ENCODE measurements around the gene LAMA4. TPM values are rescaled to one million over a fixed set of nuclear protein-coding genes. Genes with fewer than 3 reads are reported as not detected.

The LAMA4 gene
- total RNA-seq: 456 and 465 TPM in 2 replicates

- DNase-seq (ENCODE audit: low read depth in 2 of 2): peak; percentile 82 to 84
These were observed at the start of gene LAMA4 for GRCh38 chr6:112253841-112254816. Gene LAMA4, minus strand, starts transcription at chr6:112254567. Its CDS starts 417 bp downstream, at chr6:112254150.

- no peak for DNase-seq (ENCODE audit: low read depth in 2 of 2)
These were observed 47.9 kb upstream of the LAMA4 start for GRCh38 chr6:112302142-112302705.

GRCh38 chr6:112300896-112301295 lies 46.5 kb upstream of the LAMA4 start:
- DNase-seq (ENCODE audit: low read depth in 2 of 2): no peak

- DNase-seq (ENCODE audit: low read depth in 2 of 2): peak in 1 of 2 donors; percentile 72
These were observed 44.5 kb upstream of the LAMA4 start for GRCh38 chr6:112298816-112299281.

DNA sequence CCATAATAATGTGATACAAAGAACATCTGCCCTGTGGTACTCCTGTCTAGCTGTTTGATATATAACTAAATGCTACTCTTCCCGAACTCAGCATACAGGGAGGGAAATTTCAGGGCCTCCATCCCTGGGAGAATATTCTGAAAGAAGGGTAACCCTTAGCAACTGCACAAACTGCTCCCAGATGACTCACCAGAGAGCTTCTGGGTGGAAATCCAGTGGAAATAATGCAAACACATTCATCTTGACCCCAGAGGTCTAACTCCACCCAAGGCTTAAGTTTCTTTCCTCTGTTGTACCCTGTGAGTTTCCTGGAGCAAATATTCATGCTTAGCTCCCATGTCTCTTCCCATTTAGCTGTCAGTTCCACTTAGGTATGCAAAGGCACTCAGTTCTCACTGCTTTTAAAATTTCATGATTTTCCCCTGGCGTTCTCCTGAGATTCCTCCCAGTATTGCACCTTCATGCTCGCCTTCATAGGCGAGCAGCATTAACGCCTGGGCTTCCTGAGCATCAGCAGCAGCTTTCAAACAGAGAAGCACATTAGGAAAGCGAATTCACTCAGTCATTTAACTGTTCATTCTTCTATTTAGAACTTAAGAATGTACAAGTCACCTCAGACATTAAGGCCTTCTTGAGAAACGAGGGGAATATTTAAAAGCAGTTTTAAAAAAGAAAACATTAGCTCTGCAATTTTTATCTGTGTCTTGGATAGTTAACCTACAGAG lies 43.8 kb upstream of the LAMA4 start:
- peak; percentile 6 to 97 for DNase-seq (ENCODE audit: low read depth in 2 of 2)

- DNase-seq (ENCODE audit: low read depth in 2 of 2): peak in 1 of 2 donors; percentile 34
These were observed 42.3 kb upstream of the LAMA4 start for GRCh38 chr6:112296694-112297093.

DNA sequence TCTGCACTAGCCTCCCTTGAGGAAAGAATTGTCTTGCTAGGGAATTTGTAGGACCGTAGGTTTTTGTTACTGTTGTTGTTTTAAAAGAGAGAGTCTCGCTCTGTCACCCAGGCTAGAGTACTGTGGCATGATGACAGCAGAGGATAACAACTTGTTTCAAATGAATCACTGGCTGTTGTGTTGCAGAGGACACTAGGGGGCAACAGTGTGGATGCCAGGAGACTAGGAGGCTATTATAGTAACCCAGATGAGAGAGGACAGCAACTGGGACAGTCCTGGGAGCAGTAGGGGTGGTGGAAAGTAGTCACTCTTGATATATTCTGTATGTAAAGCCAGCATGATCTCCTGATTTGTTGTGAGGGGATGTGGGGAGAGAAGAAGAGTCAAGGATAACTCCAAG lies 41.8 kb upstream of the LAMA4 start:
- peak; percentile 73 to 84 for DNase-seq (ENCODE audit: low read depth in 2 of 2)

- no peak for DNase-seq (ENCODE audit: low read depth in 2 of 2)
These were observed 36.9 kb upstream of the LAMA4 start for GRCh38 chr6:112291161-112291762.

DNA sequence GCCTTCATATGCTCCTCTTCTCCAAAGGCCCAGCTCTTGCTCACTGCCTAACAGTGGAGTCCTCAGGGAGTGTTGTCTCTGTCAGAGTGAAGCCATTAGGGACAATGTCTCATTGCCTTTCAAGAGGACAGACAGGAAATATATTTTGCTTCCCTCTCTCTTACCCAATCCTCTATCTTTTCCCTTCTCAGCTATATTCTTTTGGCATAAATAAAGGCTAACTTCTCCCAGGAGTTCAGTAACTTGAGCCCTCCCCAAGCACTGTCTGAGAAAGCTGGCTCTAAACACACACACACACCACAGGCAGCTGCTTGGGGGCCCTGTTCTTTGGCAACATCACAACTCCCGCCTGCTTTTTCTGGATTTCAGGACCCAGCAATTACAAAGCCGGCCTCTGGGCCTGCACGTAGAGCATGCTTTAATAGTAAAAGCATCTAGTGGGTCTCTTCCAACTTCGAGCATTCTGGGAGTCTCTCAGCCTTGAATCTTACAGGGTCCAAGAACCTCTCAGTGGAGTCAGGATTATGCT lies 34.7 kb upstream of the LAMA4 start:
- no peak for DNase-seq (ENCODE audit: low read depth in 2 of 2)

GRCh38 chr6:112288475-112288874 lies 34.1 kb upstream of the LAMA4 start:
- no peak for DNase-seq (ENCODE audit: low read depth in 2 of 2)

GRCh38 chr6:112287577-112288225 lies 33.3 kb upstream of the LAMA4 start:
- no peak for DNase-seq (ENCODE audit: low read depth in 2 of 2)

GRCh38 chr6:112286500-112287144 lies 32.3 kb upstream of the LAMA4 start:
- DNase-seq (ENCODE audit: low read depth in 2 of 2): no peak

- peak in 1 of 2 donors; percentile 31 for DNase-seq (ENCODE audit: low read depth in 2 of 2)
These were observed 31.6 kb upstream of the LAMA4 start for GRCh38 chr6:112286010-112286409.

DNA sequence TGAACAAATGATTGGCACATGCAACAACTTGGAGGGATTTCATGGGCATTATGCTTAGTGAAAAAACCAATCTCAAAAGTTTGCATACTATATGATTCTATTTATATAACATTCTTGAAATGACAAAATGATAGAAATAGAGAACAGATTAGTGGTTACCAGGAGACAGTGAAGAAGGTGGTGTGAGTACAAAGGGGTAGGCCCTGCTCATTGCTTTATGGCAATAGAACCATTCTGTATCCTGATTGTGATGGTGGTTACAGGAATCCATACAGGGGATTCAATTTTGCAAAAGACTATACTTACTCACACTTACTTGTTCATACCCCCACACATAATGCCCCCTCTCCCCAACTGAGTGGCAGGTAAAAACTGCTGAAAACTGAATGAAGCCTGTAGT lies 30.2 kb upstream of the LAMA4 start:
- no peak for DNase-seq (ENCODE audit: low read depth in 2 of 2)

- no peak for DNase-seq (ENCODE audit: low read depth in 2 of 2)
These were observed 29.3 kb upstream of the LAMA4 start for GRCh38 chr6:112283621-112284020.

DNA sequence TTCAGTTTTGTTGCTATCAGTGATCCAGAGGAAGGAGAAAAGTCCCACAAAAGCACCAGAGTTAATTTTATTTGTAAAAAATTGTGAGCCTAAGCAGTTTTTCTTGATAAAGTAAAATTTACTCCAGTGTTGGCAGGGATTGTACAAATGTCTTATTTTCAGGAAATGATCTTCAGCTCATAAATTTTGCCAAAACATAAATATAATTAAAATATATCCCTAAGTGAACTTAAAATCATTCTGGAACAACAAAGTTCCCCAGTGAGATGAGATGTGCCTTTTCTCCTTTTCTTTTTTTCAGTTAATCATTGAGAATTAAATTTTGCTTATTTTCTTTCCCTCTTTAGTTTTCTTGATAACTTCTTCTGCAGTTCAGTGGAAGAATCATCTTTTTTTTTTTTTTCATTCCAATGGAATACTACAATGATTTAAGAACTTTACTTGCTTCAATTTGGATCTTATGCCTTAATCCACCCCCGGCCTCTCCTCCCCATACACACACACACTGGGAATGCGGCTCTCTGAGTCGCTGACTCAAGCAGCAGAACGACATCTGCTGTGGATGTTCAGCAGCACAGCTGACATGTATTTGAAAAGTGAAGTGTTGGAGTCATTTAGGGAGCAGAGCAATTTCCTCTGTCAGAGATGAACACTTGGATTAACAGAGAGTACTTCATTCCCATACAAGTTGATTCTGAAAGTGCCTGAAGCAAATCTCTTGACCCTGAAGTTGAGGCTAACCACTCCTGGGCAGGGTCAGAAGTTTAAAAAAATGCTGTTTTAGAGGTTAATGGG lies 27.7 kb upstream of the LAMA4 start:
- DNase-seq (ENCODE audit: low read depth in 2 of 2): peak; percentile 63 to 89

GRCh38 chr6:112279031-112279935 lies 24.9 kb upstream of the LAMA4 start:
- peak in 1 of 2 donors; percentile 43 for DNase-seq (ENCODE audit: low read depth in 2 of 2)

GRCh38 chr6:112275365-112275764 lies 21.0 kb upstream of the LAMA4 start:
- no peak for DNase-seq (ENCODE audit: low read depth in 2 of 2)
